Measurements from ENCODE around the gene NAA50. TPM values are rescaled to one million over a fixed set of nuclear protein-coding genes. Genes with fewer than 3 reads are reported as not detected.

Gene NAA50
- total RNA-seq: 149 and 151 TPM in 2 replicates

GRCh38 chr3:113745756-113746547 is at the start of gene NAA50:
TSS of gene NAA50 (minus strand) at chr3:113746249. CDS start at chr3:113745949, 300 bp downstream.

GRCh38 chr3:113746548-113747282 is 666 bp upstream of the NAA50 start, which contains the start of gene ATP6V1A:
TSS of gene ATP6V1A (plus strand) at chr3:113747035. CDS start at chr3:113778754, 31,719 bp downstream.

GRCh38 chr3:113695786-113696645 is 50.0 kb downstream of the NAA50 start, which contains the start of gene USF3:
TSS of gene USF3 (minus strand) at chr3:113696642. CDS start at chr3:113674878, 21,764 bp downstream.

Other genes starting within 250 kb of the NAA50 start
- gene SPICE1, start 231.1 kb downstream of the NAA50 start, total RNA-seq: 5.8 and 11.5 TPM in 2 replicates
- gene SIDT1, start 213.7 kb downstream of the NAA50 start, total RNA-seq: under 0.01 and 0.04 TPM in 2 replicates
- 5.7 and 8.4 TPM in 2 replicates for gene USF3, start 49.6 kb downstream of the NAA50 start, total RNA-seq
- gene ATP6V1A, start 786 bp upstream of the NAA50 start, total RNA-seq: 34.0 and 38.8 TPM in 2 replicates
- gene GRAMD1C, start 92.5 kb upstream of the NAA50 start, total RNA-seq: 2.6 and 7.8 TPM in 2 replicates
- gene ZDHHC23, start 201.8 kb upstream of the NAA50 start, total RNA-seq: 0.87 and 2.4 TPM in 2 replicates

Measured in hair follicular keratinocyte (primary cell).